Nucleus accumbens (tissue), 56 donors: Measurements from ENCODE around the gene GNG4.
A peak's percentile ranks its signal among the peaks of the same experiment; 100 is the strongest.
"Not testable (repeated sequence)": the region's sequence is repeated elsewhere in the genome, so short reads cannot be mapped to it uniquely, and the experiment has no call there.

Experiments
- DNase-seq, 56 donors: peaks; one replicate each; lab custom pipeline; 2025; lab: John Stamatoyannopoulos, UW

Gene GNG4

DNA sequence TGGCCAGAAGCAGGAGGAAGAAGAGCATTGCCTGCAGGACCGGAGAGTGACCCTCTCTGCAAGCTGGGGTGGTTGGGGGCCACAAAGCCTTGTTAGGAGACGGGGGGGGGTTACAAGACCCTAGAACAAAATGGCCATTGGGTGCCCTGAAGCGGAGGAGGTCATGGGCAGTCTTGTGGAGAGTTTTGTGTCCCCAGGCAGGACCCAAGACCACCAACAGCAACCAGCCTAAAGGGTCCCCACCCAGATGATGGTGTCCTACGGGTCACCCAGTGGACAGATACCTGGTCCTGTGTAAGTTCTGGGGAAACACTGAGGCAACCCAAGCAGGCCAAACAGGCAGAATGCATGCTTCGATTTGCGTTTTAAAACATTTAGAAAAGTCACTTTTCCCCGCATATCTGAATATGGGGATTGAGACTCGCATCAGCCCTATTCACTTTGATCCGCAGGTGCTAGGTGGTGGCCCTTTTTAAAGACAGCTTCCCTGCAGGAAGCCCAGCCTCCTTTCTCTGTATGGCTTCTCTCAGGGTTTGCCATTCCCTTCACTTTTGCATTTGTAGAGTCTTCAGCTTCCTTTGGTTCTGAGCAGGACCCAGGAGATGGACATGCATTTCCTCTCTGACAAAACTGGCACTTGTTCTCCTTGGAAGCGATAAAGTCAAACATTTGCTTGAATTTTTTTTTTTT, 21.1 kb downstream of the GNG4 start:
- DNase-seq = no peak

DNA sequence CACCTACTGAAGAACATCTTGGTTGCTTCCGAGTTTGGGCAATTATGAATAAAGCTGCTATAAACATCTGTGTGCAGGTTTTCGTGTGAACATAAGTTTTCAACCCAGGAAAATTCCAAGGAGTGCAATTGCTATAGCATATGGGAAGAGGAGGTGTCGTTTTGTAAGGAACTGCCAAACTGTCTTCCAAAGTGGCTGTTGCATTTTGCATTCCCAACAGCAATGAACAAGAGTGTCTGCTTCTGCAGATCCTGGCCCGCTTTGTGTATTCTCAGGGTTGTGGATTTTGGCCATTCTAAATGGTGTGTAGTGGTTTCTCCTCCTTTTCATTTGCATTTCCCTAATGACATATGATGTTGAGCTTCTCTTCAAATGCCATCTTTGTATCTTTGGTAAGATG, 23.8 kb downstream of the GNG4 start:
- DNase-seq = no peak

DNA sequence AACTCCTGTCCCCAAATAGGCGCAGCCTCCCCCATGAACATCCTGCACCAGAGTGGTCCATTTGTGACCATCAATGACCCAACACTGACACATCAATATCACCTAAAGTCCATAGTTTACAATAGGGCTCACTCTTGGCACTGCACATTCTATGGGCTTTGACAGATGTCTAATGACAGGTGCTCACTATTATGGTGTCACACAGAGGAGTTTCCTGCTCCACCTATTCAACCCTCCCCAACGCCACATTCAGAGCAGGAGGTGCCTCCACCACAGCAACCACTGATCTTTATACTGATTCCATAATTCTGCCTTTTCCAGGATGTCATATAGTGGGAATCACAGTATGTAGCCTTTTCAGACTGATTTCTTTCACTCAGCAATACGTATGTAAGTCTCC, 24.2 kb downstream of the GNG4 start:
- DNase-seq = no peak

DNA sequence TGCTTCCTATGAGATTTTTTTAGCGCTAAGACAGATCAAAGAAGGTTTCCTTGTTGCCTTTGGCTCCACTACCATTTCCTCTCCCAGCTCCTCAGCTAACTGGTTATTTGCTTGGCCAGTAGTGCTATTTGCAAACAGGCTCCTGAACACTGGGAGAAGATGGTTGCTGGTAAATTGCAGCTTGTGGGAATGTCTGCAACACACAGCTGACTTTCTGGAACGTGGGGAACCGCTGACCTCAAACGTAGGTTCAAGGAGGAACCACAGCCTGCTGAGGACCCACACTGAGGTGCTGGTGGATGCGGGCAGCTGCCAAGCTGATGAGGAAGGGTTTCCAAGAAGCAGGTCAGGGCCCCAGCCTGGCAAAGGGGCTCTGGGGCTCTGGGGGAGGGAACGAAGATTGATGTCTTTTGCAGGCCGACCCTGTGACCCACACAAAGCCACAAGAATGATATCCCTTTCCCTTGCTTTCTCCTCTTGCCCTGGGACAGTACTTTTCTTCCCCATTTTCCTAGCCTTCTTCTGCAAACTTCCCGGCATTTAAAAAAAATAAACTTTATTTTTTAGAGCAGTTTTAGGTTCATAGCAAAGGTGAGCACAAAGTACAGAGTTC, 24.8 kb downstream of the GNG4 start:
- DNase-seq = no peak

DNA sequence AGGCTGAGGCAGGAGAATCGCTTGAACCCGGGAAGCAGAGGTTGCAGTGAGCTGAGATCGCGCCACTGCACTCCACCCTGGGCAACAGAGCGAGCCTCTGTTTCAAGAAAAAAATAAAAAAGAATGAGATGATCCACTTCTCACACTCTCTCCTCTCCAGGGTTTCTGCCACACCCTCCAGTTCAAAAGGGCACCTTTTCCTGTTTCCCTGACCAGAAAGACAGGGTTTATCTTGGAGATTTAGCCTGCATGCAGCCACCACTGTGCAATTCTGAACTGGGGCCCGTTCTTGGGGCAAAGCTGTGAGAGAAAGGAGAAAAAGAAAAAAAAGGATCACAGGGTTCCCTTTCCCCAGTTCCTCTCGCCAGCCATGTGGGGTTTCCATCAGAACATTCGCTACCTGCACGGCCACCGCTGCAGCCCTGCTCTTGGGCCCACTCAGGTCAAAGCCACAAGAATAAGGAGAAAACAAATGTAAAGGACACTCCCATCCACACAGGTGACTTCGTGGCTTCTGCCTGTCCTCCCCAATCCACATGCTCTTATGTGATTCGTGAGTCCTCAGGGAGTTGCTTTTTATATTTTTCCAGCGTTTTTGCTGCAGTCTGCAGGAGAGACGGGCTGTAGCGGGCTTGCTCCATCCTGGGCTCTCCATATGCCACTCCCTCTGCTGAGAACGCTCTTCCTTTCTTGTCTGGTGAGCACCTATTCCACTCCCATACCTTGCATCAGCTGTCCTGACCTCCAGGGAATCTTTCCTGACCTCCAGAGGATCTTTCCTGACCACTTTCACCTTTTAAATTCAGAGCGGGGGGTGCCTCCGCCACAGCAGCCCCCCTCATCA, 26.4 kb downstream of the GNG4 start:
- no peak for DNase-seq

DNA sequence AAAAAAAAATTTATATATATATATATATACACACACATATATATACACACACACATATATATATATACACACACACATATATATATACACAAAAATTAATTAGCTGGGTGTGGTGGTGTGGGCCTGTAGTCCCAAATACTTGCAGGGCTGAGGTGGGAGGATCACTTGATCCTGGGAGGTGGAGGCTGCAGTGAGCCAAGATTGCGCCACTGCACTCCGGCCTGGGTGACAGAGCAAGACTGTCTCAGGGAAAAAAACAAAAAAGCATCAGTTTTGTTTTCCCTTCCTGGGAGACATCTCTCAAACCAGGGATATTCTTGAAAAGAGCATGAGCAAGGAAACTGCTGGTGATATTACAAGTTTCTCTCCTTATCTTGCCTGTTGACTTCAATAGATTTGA, 30.4 kb downstream of the GNG4 start:
- not testable (repeated sequence) for DNase-seq

DNA sequence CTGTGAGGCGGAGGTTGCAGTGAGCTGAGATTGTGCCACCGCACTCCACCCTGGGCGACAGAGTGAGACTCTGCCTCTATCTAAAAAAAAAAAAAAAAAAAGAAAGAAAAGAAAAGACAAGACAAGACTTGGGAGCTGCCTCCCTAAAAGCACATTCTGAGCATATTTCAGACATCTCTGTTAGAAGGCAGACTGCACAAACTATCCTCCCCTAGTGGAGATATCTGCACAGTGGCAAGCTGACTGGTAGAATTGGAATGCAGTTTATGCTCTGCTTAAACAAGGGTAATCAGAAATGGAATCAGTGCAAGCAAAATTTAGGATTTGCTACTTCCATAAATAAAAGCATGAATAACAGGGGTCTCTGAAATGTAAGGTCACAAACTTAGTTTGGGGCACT, 31.8 kb downstream of the GNG4 start:
- DNase-seq = no peak

DNA sequence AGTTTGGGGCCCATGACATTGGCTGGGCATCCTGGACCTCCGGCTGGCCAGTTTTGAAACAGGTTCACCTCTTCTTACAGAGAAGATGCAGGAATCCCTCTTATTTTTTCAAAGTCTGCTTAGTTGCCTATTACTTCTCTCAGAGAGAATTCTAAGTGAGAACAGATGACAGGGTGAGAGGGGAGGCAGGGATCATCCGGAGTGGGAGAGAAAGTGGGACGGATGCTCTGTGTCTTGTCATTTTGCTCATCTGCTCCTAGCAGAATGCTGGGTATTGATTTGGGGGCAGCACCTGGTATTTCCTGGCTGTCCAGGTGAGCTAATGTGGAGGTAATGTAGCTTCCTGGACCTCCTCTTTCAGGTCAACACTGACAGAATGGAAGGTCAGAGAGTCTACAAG, 32.4 kb downstream of the GNG4 start:
- no peak for DNase-seq

DNA sequence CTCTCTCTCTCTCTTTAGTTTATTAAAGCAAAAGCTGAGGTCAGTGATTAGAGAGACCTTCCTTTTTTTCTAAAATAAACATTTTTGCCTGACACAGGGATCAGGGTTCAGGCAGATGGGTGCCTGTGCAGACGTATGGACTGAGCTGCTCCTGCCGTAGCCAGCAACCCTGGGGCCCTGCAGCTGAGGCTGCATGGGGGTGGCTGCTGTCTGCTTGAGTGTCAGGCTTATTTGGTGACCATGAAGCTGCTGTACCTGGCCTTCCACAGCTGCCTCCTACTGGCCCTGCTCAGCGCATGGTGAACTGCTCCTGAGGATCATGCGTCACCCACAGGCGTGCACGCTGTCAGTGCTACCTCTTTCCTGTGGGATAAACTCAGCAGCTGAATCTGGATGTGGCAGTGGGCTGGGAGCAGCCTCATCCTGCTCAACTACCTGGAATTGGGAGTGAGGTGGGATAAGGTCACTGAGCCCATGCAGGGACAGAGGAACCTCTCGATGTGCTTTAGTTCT, 35.1 kb downstream of the GNG4 start:
- DNase-seq = no peak

DNA sequence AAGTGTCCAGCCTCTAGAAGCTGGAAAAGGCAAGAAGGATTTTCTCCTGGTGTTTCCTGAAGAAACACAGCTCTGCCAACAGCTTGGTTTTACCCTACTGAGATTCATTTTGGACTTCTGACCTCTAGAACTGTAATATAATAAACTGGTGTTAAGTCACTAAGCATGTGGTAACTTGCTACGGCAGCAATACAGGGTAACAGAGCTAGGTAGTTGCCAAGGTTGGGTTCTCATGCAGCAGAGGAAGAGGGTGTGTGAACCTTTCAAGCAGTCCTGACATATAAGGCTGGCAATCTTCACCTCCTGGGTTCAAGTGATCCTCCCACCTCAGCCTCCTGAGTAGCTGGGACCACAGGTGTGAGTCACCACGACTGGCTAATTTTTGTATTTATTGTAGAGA, 36.0 kb downstream of the GNG4 start:
- no peak for DNase-seq

DNA sequence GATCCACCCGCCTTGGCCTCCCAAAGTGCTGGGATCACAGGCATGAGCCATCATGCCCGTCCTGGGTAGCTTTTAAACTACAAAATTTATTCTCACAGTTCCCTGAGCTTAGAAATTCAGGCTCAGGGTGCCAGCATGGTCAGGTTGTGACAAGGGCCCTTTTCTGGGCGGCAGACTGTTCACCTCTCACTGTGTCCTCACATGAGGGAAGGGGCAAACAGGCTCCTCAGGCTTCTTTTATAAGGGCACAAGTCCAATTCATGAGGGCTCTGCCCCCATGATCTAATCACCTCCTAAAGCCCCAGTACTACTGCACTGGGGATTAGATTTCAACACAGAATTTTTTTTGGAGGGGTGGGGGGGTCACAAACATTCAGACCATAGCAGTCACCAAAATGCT, 36.8 kb downstream of the GNG4 start:
- no peak for DNase-seq

DNA sequence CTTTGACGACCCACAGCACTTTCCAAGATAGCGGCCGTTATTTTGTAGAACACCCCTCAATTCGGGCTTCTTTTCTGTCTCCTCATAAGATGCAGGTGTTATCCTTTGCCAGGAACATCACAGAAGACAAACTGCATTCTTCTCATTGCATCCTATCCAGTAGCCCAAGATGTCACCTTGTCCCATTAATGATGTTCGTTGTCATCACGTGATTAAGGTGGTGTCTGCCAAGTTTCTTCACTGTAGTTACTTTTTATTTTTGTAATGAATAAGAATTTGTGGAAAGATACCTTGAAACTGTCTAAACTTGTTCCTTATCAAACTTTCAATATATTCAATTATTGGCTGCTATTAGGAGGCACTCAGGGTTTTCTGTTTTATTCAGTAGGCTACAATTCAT, 39.4 kb downstream of the GNG4 start:
- DNase-seq = no peak

DNA sequence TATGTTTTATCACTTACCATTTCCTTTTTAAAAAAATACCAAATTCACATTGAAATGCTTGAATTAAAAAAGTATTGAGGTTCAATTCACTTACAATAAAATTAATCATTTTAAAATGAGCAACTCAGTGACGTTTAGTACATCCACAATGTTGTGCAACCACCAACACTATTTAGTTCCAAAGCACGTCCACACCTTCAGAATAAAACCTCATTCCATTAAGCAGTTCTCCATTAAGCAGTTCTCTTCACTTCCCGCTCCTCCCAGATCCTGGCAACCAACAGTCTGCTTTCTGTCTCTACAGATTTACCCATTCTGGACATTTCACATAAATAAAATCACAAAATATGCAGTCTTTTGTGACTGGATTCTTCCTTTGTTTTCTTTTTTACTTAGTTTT, 41.3 kb downstream of the GNG4 start:
- DNase-seq = no peak

DNA sequence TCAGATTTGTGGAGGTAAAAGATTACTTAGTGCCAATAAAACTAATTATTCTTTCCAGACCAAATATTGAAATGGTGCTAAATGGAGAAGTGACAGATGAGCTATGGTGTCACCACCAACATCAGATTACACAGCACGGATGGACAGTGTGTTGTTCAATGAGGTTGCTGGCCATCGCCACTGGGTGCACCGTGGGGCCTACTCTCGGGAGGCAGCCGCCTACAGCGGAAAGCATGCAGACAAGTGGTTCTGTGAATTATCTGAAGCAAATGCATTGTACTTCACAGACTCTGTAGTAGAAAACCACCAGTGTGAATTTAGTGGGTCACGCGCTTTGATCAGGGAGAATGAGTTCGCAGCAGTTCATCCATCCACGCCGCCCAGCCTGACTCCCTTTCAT, 42.3 kb downstream of the GNG4 start:
- no peak for DNase-seq

DNA sequence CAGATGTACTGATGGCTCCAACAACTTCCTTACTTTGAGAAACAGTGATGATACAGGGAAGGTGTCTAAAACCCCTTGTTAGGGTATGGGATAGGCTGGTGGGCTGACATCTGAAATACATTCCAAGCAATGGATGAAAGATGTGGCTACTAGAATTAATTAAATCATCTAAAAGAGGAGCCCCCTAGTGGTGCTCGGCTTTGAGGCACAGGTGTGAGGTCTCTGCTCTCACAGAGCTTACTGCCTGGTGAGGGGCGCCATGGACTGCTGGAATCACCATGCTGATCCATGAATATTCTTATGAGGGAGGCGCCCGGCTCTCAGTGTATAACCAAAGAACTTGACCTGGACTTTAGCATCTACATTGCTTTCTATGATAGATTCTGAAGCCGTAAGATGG, 48.5 kb downstream of the GNG4 start:
- DNase-seq = peak in 1 of 56 donors; percentile 3

DNA sequence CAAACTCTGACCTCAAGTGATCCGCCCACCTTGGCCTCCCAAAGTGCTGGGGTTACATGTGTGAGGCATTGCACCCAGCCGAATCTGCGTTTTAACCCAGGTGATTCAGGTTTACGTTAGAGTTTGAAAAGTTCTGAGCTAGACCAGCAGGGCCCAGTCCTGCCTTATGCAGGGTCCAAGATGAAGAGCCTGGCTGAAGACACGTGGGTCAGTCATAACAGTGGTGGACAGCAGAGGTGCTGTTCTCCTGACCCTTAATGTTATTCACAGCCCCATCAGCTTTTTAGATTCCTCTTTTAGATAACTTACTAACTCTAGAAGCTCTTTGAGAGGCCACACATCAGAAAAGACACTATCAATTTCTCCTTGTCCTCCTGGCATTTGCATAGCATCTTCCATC, 50.0 kb downstream of the GNG4 start:
- DNase-seq = no peak

DNA sequence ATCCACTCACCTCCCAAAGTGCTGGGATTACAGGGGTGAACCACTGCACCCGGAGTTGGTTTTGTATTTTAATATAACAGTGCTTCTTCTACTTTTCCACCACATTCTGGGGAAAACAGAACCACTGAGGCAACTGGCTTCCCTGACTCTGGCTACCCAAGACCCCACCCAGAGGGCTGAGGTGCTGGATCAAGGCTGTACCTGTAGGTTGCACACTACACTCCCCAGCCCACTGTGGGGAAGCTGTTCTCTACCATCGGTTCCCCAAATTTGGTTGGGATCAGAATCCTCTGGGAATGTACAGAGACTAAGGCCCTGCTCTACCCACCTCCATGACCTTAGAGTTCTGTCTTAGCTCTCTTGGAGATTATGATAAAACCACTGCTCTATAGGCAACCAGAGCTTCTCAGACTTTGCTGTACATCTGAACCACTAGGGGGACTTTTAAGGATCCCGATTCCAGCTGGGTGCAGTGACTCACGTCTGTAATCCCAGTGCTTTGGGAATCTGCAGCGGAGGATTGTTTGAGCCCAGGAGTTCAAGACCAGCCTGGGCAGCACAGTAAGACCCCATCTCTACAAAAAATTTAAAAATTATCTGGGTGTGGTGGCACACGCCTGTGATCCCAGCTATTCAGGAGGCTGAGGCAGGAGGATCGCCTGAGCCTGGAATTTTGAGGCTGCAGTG, 51.6 kb downstream of the GNG4 start:
- no peak for DNase-seq

DNA sequence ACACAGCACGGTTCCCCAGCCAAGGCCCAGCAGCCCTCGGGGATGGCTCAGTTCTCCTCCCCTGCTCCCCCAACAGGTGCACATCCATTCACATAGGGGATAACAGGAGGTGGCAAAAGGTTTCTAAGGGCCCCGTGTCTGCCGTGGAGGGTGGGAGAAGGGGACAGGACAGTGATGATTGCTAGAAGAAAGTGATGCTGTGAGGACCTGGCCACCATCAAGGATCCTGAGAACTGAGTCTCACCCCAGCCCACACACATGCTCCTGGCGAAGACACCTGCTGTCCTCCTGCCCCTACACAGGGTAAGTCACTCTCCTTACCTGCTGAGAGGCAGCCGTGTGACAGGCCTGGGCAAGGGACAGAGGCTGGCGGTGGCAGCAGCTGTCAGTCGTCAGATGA, 54.5 kb downstream of the GNG4 start:
- DNase-seq = no peak

DNA sequence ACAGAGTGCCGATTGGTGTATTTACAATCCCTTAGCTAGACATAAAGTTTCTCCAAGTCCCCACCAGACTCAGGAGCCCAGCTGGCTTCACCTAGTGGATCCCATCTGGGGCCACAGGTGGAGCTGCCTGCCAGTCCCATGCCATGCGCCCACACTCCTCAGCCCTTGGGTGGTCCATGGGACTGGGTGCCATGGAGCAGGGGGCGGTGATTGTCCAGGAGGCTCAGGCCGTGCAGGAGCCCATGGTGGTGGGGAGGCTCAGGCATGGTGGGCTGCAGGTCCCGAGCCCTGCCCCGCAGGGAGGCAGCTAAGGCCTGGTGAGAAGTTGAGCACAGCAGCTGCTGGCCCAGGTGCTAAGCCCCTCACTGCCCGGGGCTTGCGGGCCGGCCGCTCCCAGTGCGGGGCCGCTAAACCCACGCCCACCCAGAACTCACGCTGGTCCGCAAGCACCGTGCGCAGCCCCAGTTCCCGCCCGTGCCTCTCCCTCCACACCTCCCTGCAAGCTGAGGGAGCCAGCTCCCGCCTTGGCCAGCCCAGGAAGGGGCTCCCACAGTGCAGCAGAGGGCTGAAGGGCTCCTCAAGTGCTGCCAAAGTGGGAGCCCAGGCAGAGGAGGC, 55.2 kb downstream of the GNG4 start:
- DNase-seq = not testable (repeated sequence)

DNA sequence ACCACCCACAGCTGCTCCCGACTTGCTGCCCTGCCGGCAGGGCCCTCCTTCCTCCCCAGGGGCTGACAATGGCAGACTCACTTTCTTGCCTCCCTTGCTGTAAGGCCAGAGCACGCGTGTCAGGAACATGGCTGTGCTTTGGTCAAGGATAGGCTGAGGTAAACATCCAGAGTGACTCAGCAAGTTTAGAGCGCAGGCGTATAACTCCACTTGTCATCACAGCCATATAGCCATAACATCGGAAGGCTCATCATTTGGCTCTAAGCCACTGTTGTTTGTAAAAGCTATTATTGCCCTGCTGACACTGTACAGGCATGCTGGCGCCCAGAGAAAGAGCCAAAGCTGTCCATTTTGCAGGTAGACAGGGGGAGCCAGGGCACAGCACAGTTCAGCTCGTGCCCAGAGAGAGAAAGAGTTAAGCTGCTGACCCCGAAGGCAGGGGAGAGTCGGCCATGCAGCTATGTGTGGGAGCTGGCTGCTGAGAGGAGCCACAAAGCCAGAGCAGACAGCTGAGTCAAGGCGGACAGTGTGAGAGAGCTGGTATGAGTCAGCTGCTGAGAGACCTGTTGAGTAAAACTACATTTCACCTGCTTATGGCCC, 60.6 kb downstream of the GNG4 start:
- no peak for DNase-seq
